Measurements from ENCODE around the gene PIGS.

Gene PIGS

DNA sequence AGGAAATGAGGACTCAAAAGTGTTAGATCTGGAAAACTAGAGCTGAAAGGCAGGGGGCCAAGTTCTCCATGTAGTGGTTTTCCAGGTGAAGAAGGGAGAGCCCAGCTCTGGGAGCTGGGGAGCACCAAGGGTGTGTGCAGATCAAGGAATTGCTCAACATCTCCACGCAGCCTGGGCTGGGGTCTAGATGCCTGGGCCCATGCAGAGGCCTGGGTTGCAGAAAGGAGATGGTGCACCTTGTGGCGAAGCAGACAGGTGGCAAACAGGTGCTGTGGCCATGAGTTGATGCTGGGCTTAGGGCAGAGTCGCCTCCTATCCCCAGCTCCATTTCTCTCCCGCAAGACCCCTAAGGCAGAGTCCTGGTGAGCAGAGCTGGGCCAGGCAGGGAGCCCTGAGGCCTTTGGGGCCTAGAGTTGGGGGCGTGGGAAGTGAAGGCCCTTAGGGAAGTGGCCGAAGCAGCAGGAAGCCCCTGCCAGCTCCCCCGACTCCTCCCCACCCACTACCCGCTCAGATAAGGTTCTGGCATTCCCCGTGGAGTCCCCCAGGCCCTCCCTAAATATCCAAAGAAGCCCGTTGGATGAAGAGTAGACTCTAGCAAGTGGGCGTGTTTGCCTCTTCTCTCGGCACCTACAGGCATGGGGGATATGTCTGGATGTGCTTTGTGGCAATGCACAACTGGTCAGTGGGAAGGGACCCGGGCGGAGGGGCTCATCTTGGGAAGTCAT, 64.4 kb downstream of the PIGS start:
- no peak overlapping the region for H3K23ac ChIP-seq (ENCODE audit: low read length)
- no peak overlapping the region for H3K4ac ChIP-seq (ENCODE audit: low read depth, low read length)
- DNase-seq = no peak
- H2BK120ac ChIP-seq (ENCODE audit: low read depth, low read length) = no peak overlapping the region
- no peaks in the 10 kb centered on the region for H3K4me1 ChIP-seq (ENCODE audit: control insufficient read depth, low read depth, low read length)
- H4K5ac ChIP-seq (ENCODE audit: low read length) = no peak overlapping the region
- no peak overlapping the region for H3K9ac ChIP-seq (ENCODE audit: low read length)
- no peak overlapping the region for H3K27ac ChIP-seq (ENCODE audit: low read depth, low read length)
- no peak overlapping the region for H3K4me3 ChIP-seq (ENCODE audit: low read length)
- H3K79me1 ChIP-seq (ENCODE audit: low read length) = no peaks in the 10 kb centered on the region
- no peak overlapping the region for H2BK5ac ChIP-seq (ENCODE audit: low read length)
- no peaks in the 10 kb centered on the region for H3K27me3 ChIP-seq (ENCODE audit: insufficient read depth, low read length, poor library complexity)
- no peaks in the 10 kb centered on the region for H3K36me3 ChIP-seq (ENCODE audit: control insufficient read depth, insufficient read depth, low read length)
- H2BK15ac ChIP-seq (replicated peaks; ENCODE audit: low read depth) = no peak overlapping the region
- no peak overlapping the region for H2AK5ac ChIP-seq (ENCODE audit: low read length)
- H3K56ac ChIP-seq (ENCODE audit: low read length) = no peak overlapping the region
- WGBS (ENCODE audit: extremely low coverage, insufficient coverage, low lambda C conversion rate) = no CpG with 5 or more reads among the region's 14 CpGs
- no peaks in the 10 kb centered on the region for H3K79me2 ChIP-seq (ENCODE audit: control insufficient read depth, insufficient read depth, low read length)
- no peak overlapping the region for H3K18ac ChIP-seq (ENCODE audit: low read length)
- no peak overlapping the region for H4K8ac ChIP-seq (ENCODE audit: low read depth, low read length)
- no peak overlapping the region for H3K4me2 ChIP-seq (ENCODE audit: low read length)

DNA sequence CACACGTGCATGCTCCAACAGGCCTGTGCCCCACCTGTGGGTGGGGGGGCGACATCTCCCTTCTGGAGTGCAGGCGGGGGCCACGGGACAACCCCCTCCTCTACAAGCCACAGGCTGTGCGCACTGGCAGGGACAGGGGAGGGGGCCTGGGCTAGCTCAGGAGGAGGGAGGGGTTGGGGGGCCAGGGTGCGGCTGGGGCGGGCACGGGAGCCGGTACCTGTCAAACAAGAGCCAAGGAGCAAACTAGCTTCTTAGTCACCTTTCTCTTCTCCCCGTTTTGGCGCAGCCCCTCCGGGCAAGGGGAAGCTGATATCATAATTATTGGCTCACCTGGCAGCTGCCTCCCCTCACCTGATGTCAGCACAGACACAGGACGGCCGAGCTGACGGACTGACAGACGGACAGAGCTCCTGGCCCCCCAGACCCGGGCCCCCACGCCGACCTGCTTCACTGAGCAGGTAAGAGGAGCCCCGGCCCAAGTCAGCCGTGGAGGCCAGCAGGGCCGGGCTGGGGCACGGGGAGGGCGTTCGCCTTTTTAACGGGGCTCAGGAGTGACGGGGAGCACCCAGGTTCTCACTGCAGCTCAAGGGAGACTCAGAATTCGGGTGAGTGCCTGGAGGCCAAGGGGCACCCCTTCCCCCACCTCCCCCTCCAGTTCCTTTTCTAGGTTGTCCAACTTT, 65.2 kb downstream of the PIGS start, which contains the start of gene FOXN1:
Gene FOXN1 (plus strand): TSS at position 363 of the 680 bp plus-strand sequence. CDS start 17,622 bp downstream, outside the sequence.
- Histone ChIP-seq H3K36me3 (ENCODE audit: control insufficient read depth, insufficient read depth, low read length) (no peaks in the 10 kb centered on the region), H2BK120ac (ENCODE audit: low read depth, low read length) (no peak within 1 kb of the TSS), H3K79me2 (ENCODE audit: control insufficient read depth, insufficient read depth, low read length) (no peaks in the 10 kb centered on the region), H3K27me3 (ENCODE audit: insufficient read depth, low read length, poor library complexity) (no peaks in the 10 kb centered on the region), H3K18ac (ENCODE audit: low read length) (no peak within 1 kb of the TSS), H3K27ac (ENCODE audit: low read depth, low read length) (no peak within 1 kb of the TSS), H3K23ac (ENCODE audit: low read length) (no peak within 1 kb of the TSS), H3K4me2 (ENCODE audit: low read length) (no peak within 1 kb of the TSS), H3K9ac (ENCODE audit: low read length) (no peak within 1 kb of the TSS), H3K4me1 (ENCODE audit: control insufficient read depth, low read depth, low read length) (no peaks in the 10 kb centered on the region), H3K4me3 (ENCODE audit: low read length) (no peak within 1 kb of the TSS), H3K4ac (ENCODE audit: low read depth, low read length) (no peak within 1 kb of the TSS), H4K5ac (ENCODE audit: low read length) (no peak within 1 kb of the TSS), H2AK5ac (ENCODE audit: low read length) (no peak within 1 kb of the TSS), H2BK5ac (ENCODE audit: low read length) (no peak within 1 kb of the TSS), H3K79me1 (ENCODE audit: low read length) (no peaks in the 10 kb centered on the region), H4K8ac (ENCODE audit: low read depth, low read length) (no peak within 1 kb of the TSS), H3K56ac (ENCODE audit: low read length) (no peak within 1 kb of the TSS), H2BK15ac (replicated peaks; ENCODE audit: low read depth) (no peak within 1 kb of the TSS)
- no CpG with 5 or more reads among the region's 28 CpGs for WGBS (ENCODE audit: extremely low coverage, insufficient coverage, low lambda C conversion rate)
- no peak for DNase-seq

DNA sequence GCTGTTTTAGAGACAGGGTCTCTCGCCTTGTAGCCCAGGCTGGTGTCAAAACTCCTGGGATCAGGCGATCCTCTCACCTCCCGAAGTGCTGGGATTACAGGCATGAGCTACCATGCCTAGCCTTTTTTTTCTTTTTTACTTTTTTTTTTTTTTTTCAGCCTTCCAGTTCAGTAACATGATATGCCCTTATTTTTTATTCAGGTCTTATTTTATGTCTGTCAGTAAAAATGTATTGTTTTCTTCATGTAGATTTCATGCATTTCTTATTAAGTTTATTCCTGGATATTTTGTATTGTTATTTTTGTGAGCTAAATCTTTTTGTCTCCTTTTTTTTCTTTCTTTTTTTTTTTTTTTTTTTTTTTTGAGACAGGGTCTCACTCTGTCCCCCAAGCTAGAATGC, 67.9 kb downstream of the PIGS start:
- H3K27ac ChIP-seq (ENCODE audit: low read depth, low read length) = no peak overlapping the region
- no CpG with 5 or more reads among the region's 3 CpGs for WGBS (ENCODE audit: extremely low coverage, insufficient coverage, low lambda C conversion rate)
- H3K4me2 ChIP-seq (ENCODE audit: low read length) = no peak overlapping the region
- H4K5ac ChIP-seq (ENCODE audit: low read length) = no peak overlapping the region
- no peaks in the 10 kb centered on the region for H3K27me3 ChIP-seq (ENCODE audit: insufficient read depth, low read length, poor library complexity)
- no peaks in the 10 kb centered on the region for H3K36me3 ChIP-seq (ENCODE audit: control insufficient read depth, insufficient read depth, low read length)
- no peaks in the 10 kb centered on the region for H3K79me1 ChIP-seq (ENCODE audit: low read length)
- H3K4me1 ChIP-seq (ENCODE audit: control insufficient read depth, low read depth, low read length) = no peaks in the 10 kb centered on the region
- no peak overlapping the region for H3K23ac ChIP-seq (ENCODE audit: low read length)
- H2BK15ac ChIP-seq (replicated peaks; ENCODE audit: low read depth) = no peak overlapping the region
- no peak overlapping the region for H3K4ac ChIP-seq (ENCODE audit: low read depth, low read length)
- H3K79me2 ChIP-seq (ENCODE audit: control insufficient read depth, insufficient read depth, low read length) = no peaks in the 10 kb centered on the region
- no peak overlapping the region for H3K56ac ChIP-seq (ENCODE audit: low read length)
- no peak overlapping the region for H4K8ac ChIP-seq (ENCODE audit: low read depth, low read length)
- DNase-seq = no peak
- no peak overlapping the region for H2BK5ac ChIP-seq (ENCODE audit: low read length)
- no peak overlapping the region for H2AK5ac ChIP-seq (ENCODE audit: low read length)
- no peak overlapping the region for H3K9ac ChIP-seq (ENCODE audit: low read length)
- no peak overlapping the region for H3K4me3 ChIP-seq (ENCODE audit: low read length)
- no peak overlapping the region for H3K18ac ChIP-seq (ENCODE audit: low read length)
- H2BK120ac ChIP-seq (ENCODE audit: low read depth, low read length) = no peak overlapping the region

All from mesendoderm (in vitro differentiated cells).